K562 (cell line): ENCODE data around the gene TMEM184C.

Source experiments
- BRF1 ChIP-seq: IDR thresholded peaks from 3 replicates; pipeline ENCODE4 v1.6.1; 2011; ENCODE audit warnings: borderline replicate concordance, mild to moderate bottlenecking; ENCODE audit not compliant: insufficient read length; ENCODE audit errors: extremely low read depth
- CREM ChIP-seq: IDR thresholded peaks from 2 replicates; pipeline ENCODE4 v1.6.1; 2014; ENCODE audit warnings: antibody characterized with exemption, low read depth
- EZH2 ChIP-seq: IDR thresholded peaks from 2 replicates; pipeline ENCODE4 v1.6.1; 2012; ENCODE audit warnings: low read depth, mild to moderate bottlenecking, inconsistent platforms, low read length, borderline replicate concordance
- POLR2A ChIP-seq: fragments of 450-650 bp; conservative IDR thresholded peaks from 2 replicates; pipeline ENCODE4 v1.6.1; 2016
- RBBP5 ChIP-seq: fragments of 200-600 bp; sonication (generic); IDR thresholded peaks from 2 replicates; pipeline ENCODE4 v1.6.1; 2012; ENCODE audit warnings: borderline replicate concordance, mild to moderate bottlenecking, low read length, control low read depth, inconsistent platforms; ENCODE audit not compliant: insufficient read depth, poor library complexity, severe bottlenecking
- ZNF121 ChIP-seq: sonication (generic); formaldehyde crosslinking; conservative IDR thresholded peaks from 2 replicates; pipeline ENCODE4 v1.8.0; 2022; ENCODE audit warnings: missing genetic modification reagents

GRCh38 chr4:147590249-147590920 is 26.8 kb upstream of the TMEM184C start:
- TF ChIP-seq RBBP5, result no peak
- no peak for TF ChIP-seq EZH2
- TF ChIP-seq CREM, result no peak
- no peak for TF ChIP-seq BRF1
- TF ChIP-seq ZNF121 (CRISPR knock-in tag), result no peak
- TF ChIP-seq POLR2A, result no peak
